SK-N-SH (cell line): Measurements from ENCODE around the gene RAB3B. TPM values are rescaled to one million over a fixed set of nuclear protein-coding genes. Genes with fewer than 3 reads are reported as not detected.
"Not testable (repeated sequence)": the region's sequence is repeated elsewhere in the genome, so short reads cannot be mapped to it uniquely, and the experiment has no call there.

ENCODE experiments used
- CTCF ChIA-PET: fragments of 300-600, 350-600 bp; formaldehyde crosslinking; extraction: SDS; loops from one replicate; lab custom pipeline; 2021; lab: Yijun Ruan, JAX
- POLR2A ChIA-PET: fragments of 350-600 bp; sonication (Branson Sonifier 250); formaldehyde crosslinking; extraction: SDS; loops from one replicate; lab custom pipeline; 2020; ENCODE audit warnings: antibody characterized with exemption, inconsistent platforms; lab: Yijun Ruan, JAX
- DNase-seq: peaks from one replicate; pipeline ENCODE4 v3.0.0; 2012
- H2AFZ ChIP-seq: fragments of 200-600 bp; sonication (generic); 2 replicates; pipeline ENCODE4 v1.8.1; 2016; ENCODE audit warnings: antibody characterized with exemption, mild to moderate bottlenecking, low read depth
- H3F3A ChIP-seq: fragments of 200-600 bp; sonication (generic); replicated peaks from 2 replicates; pipeline ENCODE3; 2016; ENCODE audit warnings: antibody characterized with exemption, mild to moderate bottlenecking; ENCODE audit not compliant: insufficient read depth
- H3K27ac ChIP-seq, 2 experiments: fragments of 200-500 bp in 1 of 2; fragments of 200-600 bp in 1 of 2; sonication (Bioruptor generic) in 1 of 2; sonication (generic), shearing (Covaris generic) in 1 of 2; 2 replicates each; pipeline versions ENCODE4 v1.5.1 to v1.6.1; 2014 to 2016; ENCODE audit warnings: low read depth in 2 of 2, inconsistent platforms in 1 of 2, low read length in 1 of 2, mild to moderate bottlenecking in 1 of 2, mixed read lengths in 1 of 2
- H3K27me3 ChIP-seq: fragments of 200-600 bp; sonication (generic), shearing (Covaris generic); 2 replicates; pipeline ENCODE4 v1.6.1; 2016; ENCODE audit warnings: mixed run types; ENCODE audit not compliant: insufficient read depth
- H3K36me3 ChIP-seq, 2 experiments: fragments of 200-500 bp in 1 of 2; fragments of 200-600 bp in 1 of 2; sonication (Bioruptor generic) in 1 of 2; sonication (generic) in 1 of 2; replicated peaks in 1 of 2; 2 replicates each; pipeline versions ENCODE3 to v1.5.1; 2014 to 2016; ENCODE audit warnings: low read length in 1 of 2, mild to moderate bottlenecking in 1 of 2; ENCODE audit not compliant: insufficient read depth in 2 of 2, control insufficient read depth in 1 of 2
- H3K4me1 ChIP-seq, 2 experiments: fragments of 200-500 bp in 1 of 2; fragments of 200-600 bp in 1 of 2; sonication (Bioruptor generic) in 1 of 2; sonication (generic), shearing (Covaris generic) in 1 of 2; 2 replicates each; pipeline versions ENCODE4 v1.5.1 to v1.6.1; 2014 to 2016; ENCODE audit warnings: low read depth in 1 of 2, low read length in 1 of 2, mixed run types in 1 of 2; ENCODE audit not compliant: insufficient read depth in 2 of 2, control insufficient read depth in 1 of 2
- H3K4me2 ChIP-seq: fragments of 200-600 bp; sonication (generic), shearing (Covaris generic); 2 replicates; pipeline ENCODE4 v1.6.1; 2017; ENCODE audit warnings: mixed run types
- H3K4me3 ChIP-seq, 2 experiments: fragments of 200-500 bp in 1 of 2; fragments of 200-600 bp in 1 of 2; sonication (Bioruptor generic) in 1 of 2; sonication (generic), shearing (Covaris generic) in 1 of 2; 2 replicates each; pipeline versions ENCODE4 v1.5.1 to v1.8.1; 2014 to 2016; ENCODE audit warnings: low read depth in 2 of 2, inconsistent platforms in 1 of 2, low read length in 1 of 2, mild to moderate bottlenecking in 1 of 2, mixed read lengths in 1 of 2, moderate library complexity in 1 of 2
- H3K79me2 ChIP-seq: fragments of 200-600 bp; sonication (generic); 2 replicates; pipeline ENCODE4 v1.8.1; 2017; ENCODE audit warnings: mild to moderate bottlenecking; ENCODE audit not compliant: insufficient read depth
- H3K9ac ChIP-seq: fragments of 200-600 bp; sonication (generic); 2 replicates; pipeline ENCODE4 v1.6.1; 2017; ENCODE audit warnings: mixed run types
- H3K9me2 ChIP-seq: fragments of 200-600 bp; sonication (generic); 2 replicates; pipeline ENCODE4 v1.6.1; 2017; ENCODE audit warnings: mixed run types
- H3K9me3 ChIP-seq: fragments of 200-600 bp; sonication (generic); 2 replicates; pipeline ENCODE4 v1.6.1; 2017; ENCODE audit warnings: mixed run types, mild to moderate bottlenecking, moderate library complexity
- H4K20me1 ChIP-seq: fragments of 200-600 bp; sonication (generic); 2 replicates; pipeline ENCODE4 v1.6.1; 2017; ENCODE audit warnings: mild to moderate bottlenecking, mixed run types; ENCODE audit not compliant: insufficient read depth
- ELF1 ChIP-seq: IDR thresholded peaks from 2 replicates; pipeline ENCODE4 v1.4.0; 2012
- FOSL2 ChIP-seq: IDR thresholded peaks from 2 replicates; pipeline ENCODE4 v1.4.0; 2012; ENCODE audit warnings: low read depth, mild to moderate bottlenecking, moderate library complexity, borderline replicate concordance
- FOXJ3 ChIP-seq: sonication (generic); formaldehyde crosslinking; IDR thresholded peaks from 2 replicates; pipeline ENCODE4 v1.5.1; 2020; ENCODE audit warnings: mild to moderate bottlenecking, missing genetic modification reagents
- GATA2 ChIP-seq: sonication (generic); formaldehyde crosslinking; IDR thresholded peaks from 2 replicates; pipeline ENCODE4 v1.5.0; 2020; ENCODE audit warnings: mild to moderate bottlenecking, missing genetic modification reagents
- JUND ChIP-seq: IDR thresholded peaks from 2 replicates; pipeline ENCODE4 v1.4.0; 2012
- PBX3 ChIP-seq: IDR thresholded peaks from 2 replicates; pipeline ENCODE4; 2012
- RXRA ChIP-seq: IDR thresholded peaks from 2 replicates; pipeline ENCODE4 v1.4.0; 2012; ENCODE audit warnings: low read depth, mild to moderate bottlenecking, borderline replicate concordance
- SMC3 ChIP-seq: IDR thresholded peaks from 2 replicates; pipeline ENCODE4 v1.6.1; 2012; ENCODE audit warnings: low read depth, low read length, improper control_type of control experiment
- TAF1 ChIP-seq: IDR thresholded peaks from 2 replicates; pipeline ENCODE4 v1.6.1; 2012; ENCODE audit warnings: low read depth, mild to moderate bottlenecking, low read length, moderate library complexity, borderline replicate concordance
- TEAD4 ChIP-seq: IDR thresholded peaks from 2 replicates; pipeline ENCODE4 v1.4.0; 2012; ENCODE audit warnings: mild to moderate bottlenecking, borderline replicate concordance; ENCODE audit not compliant: insufficient read depth
- WGBS: methylation state at CpG from one replicate; pipeline ENCODE4 v1.1.6; 2017; ENCODE audit warnings: low lambda C conversion rate; 5-methylcytosine and 5-hydroxymethylcytosine counted together
- polyA plus RNA-seq, 3 experiments: library from polyadenylated mRNA; depleted of rRNA; stranded (reverse); fragments of >200 nt; gene quantifications; 2 replicates each; pipeline ENCODE4 v1.2.3, GENCODE V29; 2012

RAB3B gene
- polyA plus RNA-seq, 1 of the 3 experiments (the other 2 are of a cell fraction), result 10.2 TPM

GRCh38 chr1:52032124-52032784 is 41.8 kb upstream of the RAB3B start:
- H3K79me2 ChIP-seq, result peaks cover 48% of the 10 kb centered on the region
- peaks cover 14% of the 10 kb centered on the region; the same call in 1 of the 2 replicates for H4K20me1 ChIP-seq
- TF ChIP-seq PBX3 (no peak), RXRA (no peak), ELF1 (no peak), TAF1 (no peak), FOSL2 (no peak), TEAD4 (no peak), GATA2 (CRISPR knock-in tag) (no peak), JUND (no peak), FOXJ3 (CRISPR knock-in tag) (no peak), SMC3 (no peak)
- peak overlapping the region; percentile 98 for H3K4me2 ChIP-seq
- H3K9ac ChIP-seq, result peak overlapping the region; percentile 87
- H3K27me3 ChIP-seq, result no peaks in the 10 kb centered on the region
- 38% methylated on average over 5 of the region's 5 CpGs for WGBS
- peaks cover 17 to 24% of the 10 kb centered on the region in 2 experiments for H3K36me3 ChIP-seq
- H3K9me2 ChIP-seq, result no peaks in the 10 kb centered on the region
- H3K9me3 ChIP-seq, result no peaks in the 10 kb centered on the region
- H3F3A ChIP-seq, result peaks cover 8% of the 10 kb centered on the region
- POLR2A ChIA-PET, result interaction anchor here (0.9 to 2.3 kb wide), 3 partner anchors 20 to 24 kb away, joined by 4 to 15 read pairs (median 5); partner anchors contain the start of genes BTF3L4 and TXNDC12
- no peak for DNase-seq
- peak overlapping the region in 1 of 2 experiments; percentile 80; a peak in 2 of 4 replicates for H3K27ac ChIP-seq
- H2AFZ ChIP-seq, result no peak overlapping the region
- CTCF ChIA-PET, result interaction anchor here (0.6 to 3.2 kb wide), 4 partner anchors 12 to 264 kb away, joined by 3 to 9 read pairs (median 6); no protein-coding TSS in a partner anchor
- H3K4me3 ChIP-seq, result peak overlapping the region; percentile 84 to 86
- H3K4me1 ChIP-seq, result peaks cover 7 to 16% of the 10 kb centered on the region in 2 experiments; a peak in 3 of 4 replicates

DNA sequence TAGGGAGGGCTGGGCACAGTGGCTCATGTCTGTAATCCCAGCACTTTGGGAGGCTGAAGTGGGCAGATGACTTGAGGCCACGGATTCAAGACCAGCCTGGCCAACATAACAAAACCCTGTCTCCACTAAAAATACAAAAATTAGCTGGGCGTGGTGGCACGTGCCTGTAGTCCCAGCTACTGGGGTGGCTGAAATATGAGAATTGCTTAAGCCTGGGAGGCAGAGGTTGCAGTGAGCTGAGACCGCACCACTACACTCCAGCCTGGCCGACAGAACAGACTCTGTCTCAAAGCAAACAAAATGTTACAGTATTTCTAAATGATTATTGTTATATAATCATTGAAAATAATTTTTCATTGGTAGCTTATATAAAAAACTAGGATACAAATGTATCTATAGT is 38.3 kb upstream of the RAB3B start:
- CTCF ChIA-PET, result interaction anchor here (0.8 to 1.4 kb wide), 3 partner anchors 20 to 132 kb away, joined by 3 to 4 read pairs (median 4); no protein-coding TSS in a partner anchor
- POLR2A ChIA-PET, result interaction anchor here (0.6 to 1.8 kb wide), 2 partner anchors 16 to 26 kb away, joined by 3 to 4 read pairs; partner anchors contain the start of gene TXNDC12
- 74% methylated on average over 5 of the region's 5 CpGs for WGBS

More for the DNA sequence above, 38.3 kb upstream of the RAB3B start:
- not testable (repeated sequence) for DNase-seq, H3K4me3 ChIP-seq, H3F3A ChIP-seq, H2AFZ ChIP-seq, H3K27me3 ChIP-seq, H3K4me2 ChIP-seq, H3K9ac ChIP-seq, H3K9me2 ChIP-seq, H3K27ac ChIP-seq, H3K9me3 ChIP-seq
- H3K4me1 ChIP-seq, result peaks cover 7 to 15% of the 10 kb centered on the region in 2 experiments; a peak in 3 of 4 replicates
- H3K79me2 ChIP-seq, result peaks cover 42% of the 10 kb centered on the region
- peaks cover 30 to 32% of the 10 kb centered on the region in 2 experiments for H3K36me3 ChIP-seq
- peaks cover 14% of the 10 kb centered on the region; the same call in 1 of the 2 replicates for H4K20me1 ChIP-seq
